Endometrial microvascular endothelial cells (primary cell): ENCODE data around the gene HHIPL1. TPM values are rescaled to one million over a fixed set of nuclear protein-coding genes. Genes with fewer than 3 reads are reported as not detected.

Source experiments
- in situ Hi-C: cut with HindIII; loops from 2 replicates; pipeline ENCODE4 v1.10.0; 2017; ENCODE audit warnings: low sequenced_read_pairs, low pct_unique_long_range_greater_than_20kb; ENCODE audit errors: inconsistent ontology term
- total RNA-seq: library from RNA; depleted of rRNA; stranded (reverse); fragments of >200 nt; gene quantifications from one replicate; pipeline ENCODE4 v1.2.3, GENCODE V29; 2015; ENCODE audit errors: inconsistent ontology term

Gene HHIPL1
- total RNA-seq = 6.8 TPM

DNA sequence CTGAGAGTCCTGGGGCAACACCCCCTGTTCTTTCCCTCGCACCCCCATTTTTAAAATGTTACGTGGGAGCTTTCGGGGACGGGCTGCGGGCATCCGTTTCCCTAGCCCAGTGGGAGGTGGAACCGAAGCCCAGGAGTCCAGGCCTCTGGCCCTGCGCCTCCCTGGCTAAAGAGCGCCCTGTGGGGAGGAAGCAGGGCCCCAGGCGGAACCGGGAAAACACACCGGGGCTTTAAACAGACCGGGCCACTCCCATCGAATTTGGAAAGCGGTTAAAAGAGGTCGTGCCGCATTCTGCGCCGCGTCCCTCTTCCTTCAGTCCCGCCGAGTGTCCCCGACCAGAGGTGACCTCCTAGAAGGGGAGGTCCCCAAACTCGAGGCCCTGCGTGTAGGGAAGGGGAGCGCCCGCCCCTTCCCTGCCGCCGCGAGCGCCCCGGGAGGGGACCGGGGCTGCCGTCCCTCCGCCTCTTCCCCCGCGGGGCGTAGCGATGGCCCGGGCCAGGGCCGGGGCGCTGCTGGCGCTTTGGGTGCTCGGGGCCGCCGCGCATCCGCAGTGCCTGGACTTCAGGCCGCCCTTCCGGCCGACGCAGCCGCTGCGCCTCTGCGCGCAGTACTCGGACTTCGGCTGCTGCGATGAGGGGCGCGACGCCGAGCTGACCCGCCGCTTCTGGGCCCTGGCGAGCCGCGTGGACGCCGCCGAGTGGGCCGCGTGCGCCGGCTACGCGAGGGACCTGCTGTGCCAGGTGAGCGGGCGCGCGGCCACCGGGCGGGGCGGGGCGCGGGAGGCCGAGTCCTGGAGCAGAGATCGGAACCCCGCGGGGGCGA, at the start of gene HHIPL1:
Gene HHIPL1 (plus strand): TSS at position 407 of the 822 bp plus-strand sequence. CDS start 79 bp downstream, at position 486.
- in situ Hi-C loops = no loop called here

DNA sequence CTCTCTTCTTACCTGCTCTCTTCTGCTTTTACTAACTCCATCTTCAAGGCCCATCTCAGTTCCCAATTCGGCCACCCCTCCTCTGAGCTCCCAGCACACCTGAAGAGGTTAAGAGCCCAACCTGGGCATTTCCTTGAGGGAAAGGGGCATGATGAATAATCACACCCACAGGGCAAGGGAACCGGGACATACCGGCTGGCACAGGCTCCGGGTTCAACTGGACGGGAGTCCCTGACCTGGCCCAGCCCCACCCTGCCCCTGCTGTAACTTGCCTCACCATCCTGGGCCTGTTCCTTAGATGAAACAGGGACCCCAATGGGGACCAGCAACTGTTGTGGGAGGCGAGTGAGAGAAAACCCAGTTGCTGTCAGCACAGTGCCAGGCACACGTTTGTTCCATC, 49.4 kb upstream of the HHIPL1 start:
- in situ Hi-C loops = no loop called here

DNA sequence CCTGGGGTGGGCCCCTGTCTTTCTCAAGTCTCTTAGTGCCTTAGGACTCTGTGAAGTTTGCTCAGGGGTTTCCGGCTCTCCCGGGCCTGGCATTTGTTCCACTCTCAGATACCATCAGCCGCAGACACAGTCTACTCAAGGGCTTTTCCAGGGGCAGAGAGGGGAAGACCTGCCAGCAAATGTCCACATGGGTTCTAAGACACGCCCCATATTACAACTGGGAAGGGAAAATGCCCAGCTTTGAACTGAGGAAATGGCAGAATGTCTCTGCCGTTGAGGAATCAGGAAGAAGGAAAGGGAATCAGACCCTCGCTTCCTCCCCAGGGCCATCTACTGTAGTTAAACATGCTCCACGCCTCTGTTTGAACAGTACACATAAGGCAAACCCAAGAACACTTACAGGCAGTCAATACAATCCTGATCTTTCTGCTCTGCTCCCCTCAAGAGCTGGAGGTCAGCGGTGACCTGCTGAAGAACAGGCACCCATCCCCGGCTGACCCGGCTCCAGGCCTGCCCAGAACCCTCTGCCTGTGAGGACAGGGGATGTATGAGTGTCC, 48.8 kb upstream of the HHIPL1 start:
- in situ Hi-C loops = no loop called here

DNA sequence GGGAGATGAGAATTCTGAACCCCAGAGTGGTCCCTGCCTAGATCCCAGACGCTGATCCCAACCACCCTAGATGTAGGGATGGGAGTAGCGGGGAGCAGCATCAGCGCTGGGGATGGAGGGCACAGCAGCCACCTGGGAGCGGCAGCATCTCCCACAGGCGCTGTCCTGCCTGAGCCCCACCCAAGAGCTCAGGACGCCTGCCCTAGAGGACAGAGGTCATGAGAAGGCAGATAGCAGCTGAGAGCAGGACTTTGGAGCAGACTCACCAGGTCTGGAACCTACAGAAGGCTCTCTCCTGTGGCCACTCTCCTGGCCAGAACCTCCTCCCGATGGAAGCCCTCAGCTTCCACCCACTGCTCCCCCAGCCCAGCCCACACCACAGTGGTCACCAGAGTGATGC, 48.2 kb upstream of the HHIPL1 start:
- in situ Hi-C loops = no loop called here

DNA sequence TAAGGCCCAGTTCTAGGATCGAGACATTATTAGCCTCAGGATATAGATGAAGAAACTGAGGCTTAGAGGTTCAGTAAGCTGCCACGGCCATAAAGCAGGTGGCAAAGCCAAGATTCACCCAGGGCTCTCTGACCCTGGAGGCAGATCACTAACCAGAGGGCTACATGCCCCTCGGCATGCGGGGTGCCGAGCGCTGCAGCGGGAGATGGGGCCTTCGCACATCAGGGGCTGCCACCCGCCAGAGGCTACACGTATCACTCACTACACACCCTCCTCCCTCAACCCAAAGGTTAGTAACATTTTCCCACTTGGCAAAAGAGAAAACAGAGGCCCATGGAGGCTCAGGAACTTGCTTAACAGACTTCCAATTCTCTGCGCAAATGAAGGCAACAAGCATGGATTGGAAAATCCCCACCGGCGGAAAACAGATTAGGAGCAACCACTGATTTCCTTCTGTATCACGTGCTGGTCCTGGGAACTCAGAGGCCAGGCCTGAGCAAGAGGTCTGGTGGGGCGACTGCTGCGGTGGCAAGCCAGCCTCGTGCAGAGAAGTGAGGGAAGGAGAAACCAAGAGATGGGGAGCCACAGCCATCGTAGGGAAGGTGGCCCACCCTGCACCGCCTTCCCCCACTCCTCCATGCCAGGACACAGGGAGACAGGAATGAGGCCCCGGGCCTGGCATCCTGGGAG, 46.9 kb upstream of the HHIPL1 start:
- in situ Hi-C loops = no loop called here

DNA sequence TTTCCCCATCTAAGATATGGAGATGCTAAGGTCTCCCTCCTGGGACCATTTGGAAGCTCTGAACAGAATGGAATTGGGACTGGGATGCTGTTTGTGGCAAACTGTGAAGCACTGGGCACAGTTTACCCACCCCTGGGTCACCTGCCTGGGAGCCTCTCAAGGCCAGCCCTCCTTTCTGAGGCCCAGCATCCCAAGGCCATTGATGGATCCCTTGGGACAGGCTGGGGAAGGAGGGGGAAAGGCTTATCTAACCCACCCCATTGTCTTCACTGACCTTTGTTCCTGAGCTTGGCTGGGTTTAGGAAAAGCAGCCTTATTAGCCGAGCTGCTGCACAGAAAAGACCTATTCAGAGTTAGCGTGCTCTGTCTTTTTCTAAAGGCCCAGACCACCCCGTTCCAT, 46.2 kb upstream of the HHIPL1 start:
- in situ Hi-C loops = no loop called here

DNA sequence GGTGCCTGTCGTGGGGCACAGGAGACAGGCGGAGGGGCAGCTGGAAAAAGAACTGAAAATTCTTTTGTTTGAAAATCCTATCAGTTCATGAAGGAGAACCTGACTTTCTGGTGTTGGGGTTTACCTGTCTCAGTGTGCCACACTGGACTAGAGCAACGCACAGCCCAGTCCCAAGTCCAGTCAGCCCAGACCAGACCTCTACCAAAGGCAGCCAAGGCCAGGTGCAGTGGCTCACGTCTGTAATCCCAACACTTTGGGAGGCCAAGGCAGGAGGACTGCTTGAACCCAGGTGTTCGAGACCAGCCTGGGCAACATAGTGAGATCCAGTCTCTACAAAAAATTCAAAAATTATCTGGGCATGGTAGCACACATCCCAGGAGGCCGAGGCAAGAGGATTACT, 45.5 kb upstream of the HHIPL1 start:
- in situ Hi-C loops = no loop called here

DNA sequence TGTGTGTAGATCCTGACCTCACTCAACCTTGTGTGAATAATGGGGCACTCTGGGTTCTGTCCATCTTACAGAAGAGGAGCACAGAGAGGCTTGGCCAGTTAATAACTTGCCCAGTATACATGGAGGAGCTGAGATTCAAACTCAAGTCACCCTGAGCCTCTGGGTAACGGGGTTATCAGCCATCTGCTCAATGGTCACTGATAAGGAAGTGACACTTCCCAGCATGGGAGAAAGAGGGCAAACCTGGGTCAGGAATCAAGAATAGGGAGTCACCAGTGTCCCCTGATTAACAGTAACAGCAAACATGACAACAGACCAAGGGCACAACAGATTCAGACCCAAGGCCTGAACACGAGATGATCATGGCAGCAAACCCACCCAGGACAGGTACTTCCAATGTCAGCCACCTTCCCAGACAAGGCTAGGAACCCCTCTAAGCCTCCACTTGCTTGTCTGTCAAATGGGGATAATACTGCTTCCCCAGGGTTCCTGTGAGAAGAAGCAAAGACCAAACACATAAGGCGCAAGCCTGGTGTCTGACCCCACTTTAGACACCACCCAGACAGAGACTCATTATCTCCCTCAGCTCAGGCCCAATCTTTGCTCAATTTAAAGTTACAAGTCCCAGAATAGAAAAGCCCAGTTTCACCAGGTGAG, 44.6 kb upstream of the HHIPL1 start:
- in situ Hi-C loops = no loop called here

DNA sequence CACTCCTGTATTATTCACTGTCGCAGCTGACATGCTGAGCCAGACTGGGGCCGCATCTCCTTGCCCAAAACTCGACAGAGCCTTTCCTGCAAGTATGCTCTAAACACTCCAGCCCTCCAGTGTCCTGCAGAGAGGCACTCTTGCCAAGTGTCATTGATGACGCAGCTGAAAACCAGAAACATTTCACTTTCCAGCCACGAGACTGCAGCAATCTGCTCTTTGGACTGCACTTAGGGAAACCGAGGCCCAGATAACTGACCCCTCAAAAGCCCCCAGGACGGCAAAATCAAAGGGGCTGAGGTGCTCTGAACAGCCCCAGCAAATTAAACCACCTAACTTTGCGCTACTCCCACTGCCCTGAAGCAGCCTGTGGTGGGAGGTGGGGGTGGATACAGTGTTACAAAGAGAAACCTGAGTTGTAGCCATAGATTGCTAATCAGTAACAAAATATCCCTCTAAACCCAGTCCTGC, 43.5 kb upstream of the HHIPL1 start:
- in situ Hi-C loops = no loop called here

DNA sequence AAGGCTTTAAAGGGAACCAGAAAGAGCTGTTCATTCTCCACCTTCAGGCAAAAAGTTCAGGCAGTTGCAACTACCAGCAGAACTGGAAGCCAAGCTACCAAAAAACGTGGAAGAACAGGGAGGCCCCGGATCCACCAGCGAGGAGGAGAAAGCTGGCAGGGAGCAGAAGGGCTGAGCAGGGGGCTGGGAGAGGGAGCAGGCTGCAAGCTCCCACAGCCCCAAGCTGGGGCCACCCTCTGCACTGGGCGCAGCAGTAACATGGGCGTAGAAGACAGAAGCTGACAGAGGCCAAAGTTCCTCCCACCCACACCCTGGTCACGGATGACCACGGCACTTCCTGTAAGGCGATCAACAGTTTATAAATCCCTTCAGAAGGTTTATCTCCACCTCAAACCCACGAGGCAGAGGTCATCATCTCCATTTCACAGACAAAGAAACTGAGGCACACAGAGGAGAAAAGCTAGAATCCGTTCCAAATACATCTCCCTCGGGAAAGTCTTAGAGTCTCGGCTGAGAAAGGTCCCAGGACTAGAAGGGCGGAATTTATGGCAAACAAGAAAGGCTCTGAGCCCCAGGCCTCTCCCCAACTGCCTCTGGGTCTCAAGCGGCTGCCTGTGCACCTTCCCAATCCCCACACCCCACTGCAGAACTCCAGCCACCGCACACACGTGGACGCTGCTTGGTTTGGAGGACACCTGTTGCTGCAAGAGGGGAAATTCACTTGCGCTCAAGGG, 42.7 kb upstream of the HHIPL1 start:
- in situ Hi-C loops = no loop called here

DNA sequence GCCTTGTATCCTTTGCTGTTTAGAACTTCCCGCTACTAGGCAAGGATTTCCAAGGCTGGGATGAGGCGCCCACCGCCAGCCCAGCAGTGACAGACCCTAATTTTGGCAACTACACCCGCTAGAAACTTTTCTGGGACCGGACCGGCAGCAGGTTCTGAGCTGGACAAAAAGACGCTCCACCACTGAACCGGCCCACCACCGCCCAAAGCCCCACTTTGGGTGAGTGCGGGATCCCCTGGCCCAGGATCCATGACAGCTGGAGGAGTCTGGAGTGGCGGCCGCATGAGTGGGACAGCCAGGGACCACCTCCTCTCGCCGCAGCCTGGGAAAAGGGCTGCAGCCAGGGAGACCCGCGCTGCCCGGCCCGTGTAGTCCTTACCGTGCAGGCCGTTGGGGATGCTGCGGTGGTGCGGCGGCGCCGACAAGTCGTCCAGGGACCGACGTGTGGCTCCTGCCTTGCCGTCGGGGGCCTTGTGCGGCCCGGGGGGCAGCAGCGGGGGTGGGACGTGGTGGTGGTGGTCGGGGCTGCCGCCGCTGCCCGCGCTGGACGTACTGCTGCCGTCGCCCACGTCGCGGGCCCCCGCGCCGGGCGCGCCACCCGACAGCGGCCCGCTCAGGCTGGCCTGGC, 42.0 kb upstream of the HHIPL1 start:
- in situ Hi-C loops = no loop called here

DNA sequence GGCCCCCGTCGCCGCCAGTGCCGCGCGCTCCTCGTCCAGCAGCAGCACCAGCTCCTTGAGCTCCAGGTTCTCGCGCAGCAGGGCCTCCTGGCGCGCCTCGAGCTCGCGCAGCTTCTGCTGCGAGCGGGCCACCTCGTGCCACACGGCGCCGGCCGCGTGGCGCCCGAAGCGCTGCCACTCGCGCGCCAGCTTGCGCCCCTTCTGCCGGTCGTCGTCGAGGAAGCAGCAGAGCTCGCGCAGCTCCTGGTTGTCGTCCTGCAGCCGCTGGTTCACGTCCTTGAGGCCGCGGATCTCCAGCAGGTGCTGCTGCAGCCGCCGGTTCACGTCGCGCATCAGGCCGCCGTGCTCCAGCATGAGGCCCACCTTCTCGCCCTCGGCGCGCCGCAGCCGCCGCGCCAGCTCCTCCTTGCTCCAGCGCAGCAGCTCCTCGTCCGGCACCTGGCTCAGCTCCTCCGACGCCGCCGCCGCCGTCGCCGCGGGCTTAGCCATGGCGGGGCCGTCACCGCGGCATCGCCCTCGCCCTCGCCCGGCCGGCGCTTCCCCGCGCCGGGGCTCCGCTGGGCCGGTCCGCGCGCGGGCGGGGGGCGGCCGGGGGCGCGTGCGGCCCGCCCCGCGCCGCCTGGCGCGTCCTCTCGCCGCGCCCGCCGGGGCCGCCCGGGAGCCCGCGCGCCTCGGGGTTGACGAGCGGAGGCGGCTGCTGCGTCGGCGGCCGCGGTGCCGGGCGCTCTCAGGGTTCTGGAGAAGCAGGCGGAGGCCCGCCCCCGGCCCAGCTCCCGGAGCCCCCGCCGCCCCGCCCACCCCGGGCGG, 41.3 kb upstream of the HHIPL1 start, which contains the start of gene CCDC85C:
Gene CCDC85C (minus strand): TSS at position 737 of the 807 bp plus-strand sequence. CDS start 248 bp downstream, at position 489.
- in situ Hi-C loops = no loop called here

DNA sequence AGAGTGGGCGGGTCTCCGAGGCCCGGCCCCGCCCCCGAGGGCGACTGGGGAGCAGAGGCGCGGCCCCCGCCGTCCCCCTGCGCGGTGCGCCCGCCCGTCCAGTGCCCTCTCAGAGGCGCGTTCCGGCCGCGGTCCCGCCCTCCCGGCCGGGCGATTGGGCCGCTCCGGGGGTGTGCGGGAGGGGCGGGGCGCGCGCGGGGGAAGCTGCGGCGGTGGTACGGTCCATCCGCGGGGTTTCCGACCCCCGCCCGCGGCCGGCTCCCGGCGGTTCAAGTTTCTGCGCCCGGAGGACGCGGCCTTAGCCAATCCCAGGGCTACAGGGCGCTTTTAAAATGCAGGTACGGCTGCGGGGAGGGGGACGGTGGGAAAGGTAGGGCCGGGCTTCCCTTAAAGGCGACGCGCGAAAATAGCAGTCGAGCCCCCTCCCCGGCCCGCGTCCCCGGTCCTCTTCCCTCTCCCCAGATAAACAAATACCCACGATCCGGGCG, 40.6 kb upstream of the HHIPL1 start:
- in situ Hi-C loops = no loop called here

DNA sequence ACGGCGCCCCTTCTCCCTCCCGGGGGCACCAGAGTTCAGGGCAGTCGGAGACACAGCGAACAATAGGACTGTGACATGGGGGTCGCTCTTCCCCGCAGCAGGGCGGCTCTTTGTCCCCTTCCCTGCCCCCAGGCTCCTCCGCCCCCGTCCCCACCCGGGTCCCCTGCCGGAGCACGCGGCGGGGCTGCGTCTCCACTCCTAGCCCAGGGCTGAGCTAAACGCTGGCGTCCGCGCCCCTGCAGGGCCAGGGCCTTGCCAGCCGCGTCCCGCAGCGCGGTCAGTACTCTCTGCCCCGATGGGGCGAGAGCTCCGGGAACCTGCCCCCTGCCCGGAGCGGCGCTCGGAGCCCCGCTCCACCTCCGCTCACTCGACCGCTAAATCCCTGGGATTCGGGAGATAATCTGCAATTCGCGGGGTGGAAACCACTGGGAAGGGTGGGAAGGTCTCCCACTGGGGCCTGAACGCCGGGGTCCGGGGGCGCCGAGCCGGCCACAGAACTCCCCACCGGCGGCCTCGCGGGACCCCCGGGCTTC, 40.1 kb upstream of the HHIPL1 start:
- in situ Hi-C loops = no loop called here

DNA sequence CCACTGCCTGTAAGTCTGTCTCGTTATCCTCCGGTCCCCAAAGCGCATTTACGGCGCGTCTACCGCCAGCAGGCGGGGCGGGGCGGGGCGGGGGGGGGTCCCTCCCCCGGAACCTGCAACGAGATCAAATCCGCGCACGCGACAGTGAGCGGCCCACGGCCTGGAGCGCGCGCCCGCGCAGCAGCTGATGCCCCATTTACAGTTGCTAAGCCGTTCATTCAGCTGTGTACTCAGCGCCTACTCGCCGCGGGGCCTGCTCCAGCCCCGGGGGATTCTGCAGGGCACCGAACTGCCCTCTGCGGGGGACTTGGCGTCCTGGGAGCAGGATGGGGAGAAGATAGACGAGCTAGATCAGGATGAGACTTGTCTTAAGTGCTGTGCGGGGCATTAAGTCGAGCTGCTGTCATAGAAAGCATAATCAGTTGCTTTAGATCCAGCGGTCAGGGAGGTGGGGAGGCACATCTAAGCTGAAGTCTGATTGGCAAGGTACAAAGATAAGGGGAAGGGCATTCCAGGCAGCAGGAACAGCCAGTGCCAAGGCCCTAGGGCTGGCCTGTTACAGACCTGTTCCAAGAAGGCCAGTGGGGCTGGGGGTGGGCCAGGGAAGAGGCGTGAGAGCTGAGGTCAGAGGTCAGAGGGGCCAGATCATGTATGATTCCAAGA, 39.5 kb upstream of the HHIPL1 start:
- in situ Hi-C loops = no loop called here

DNA sequence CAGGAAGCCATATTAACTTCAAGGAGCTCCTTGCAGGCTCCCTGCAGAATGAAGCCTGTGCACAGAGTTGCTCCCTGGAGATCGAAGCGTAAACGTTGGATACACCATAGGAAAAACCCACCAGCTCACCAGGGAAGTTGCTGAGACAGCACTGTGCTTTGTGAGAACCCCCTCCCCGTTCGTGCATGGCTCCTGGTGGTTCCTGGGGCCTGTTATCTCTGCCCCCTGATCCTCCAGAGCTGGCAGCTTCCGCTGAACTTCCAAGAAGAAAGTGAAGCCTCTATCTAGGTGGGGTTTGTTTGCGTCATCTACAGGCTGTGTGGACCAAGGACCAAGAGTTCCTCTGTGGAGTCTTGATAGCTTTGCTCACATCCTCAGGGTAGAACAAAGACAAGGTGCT, 38.6 kb upstream of the HHIPL1 start:
- in situ Hi-C loops = no loop called here

DNA sequence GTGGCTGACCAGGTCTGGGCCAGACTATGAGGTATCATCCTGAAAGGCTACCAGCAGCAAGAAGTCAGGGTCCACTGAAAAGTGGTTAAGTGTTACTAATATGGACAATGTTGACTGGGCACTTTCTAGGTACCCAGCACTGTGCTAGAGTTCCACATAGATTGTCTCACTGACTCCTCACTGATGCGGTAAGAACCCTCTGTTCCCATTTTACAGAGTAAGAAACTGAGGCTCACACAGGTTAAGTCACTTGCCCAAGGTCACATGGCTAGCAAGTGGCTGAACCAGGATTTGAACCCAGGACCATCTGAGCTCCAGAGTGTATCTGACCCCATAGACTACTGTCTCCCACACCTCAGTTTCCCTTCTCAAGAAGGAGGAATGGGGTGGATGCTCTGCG, 36.3 kb upstream of the HHIPL1 start:
- in situ Hi-C loops = no loop called here
